Endothelial cell of umbilical vein (primary cell): ENCODE data around the gene OR5K2. TPM values are rescaled to one million over a fixed set of nuclear protein-coding genes. Genes with fewer than 3 reads are reported as not detected.

Experiments used
- BruUV-seq: library from RNA; stranded (reverse); fragments of 400-500 nt; replicated peaks from 2 replicates; lab custom pipeline; 2021; lab: Mats Ljungman, UMichigan
- CTCF ChIA-PET: fragments of 300-600, 350-600 bp; sonication (Branson Sonifier 250); formaldehyde crosslinking; loops from one replicate; lab custom pipeline; 2021; ENCODE audit warnings: antibody characterized with exemption, inconsistent platforms; lab: Charles Lee
- POLR2A ChIA-PET: fragments of 300-600, 350-600 bp; sonication (Branson Sonifier 250); formaldehyde crosslinking; loops from one replicate; lab custom pipeline; 2021; ENCODE audit warnings: antibody characterized with exemption, inconsistent platforms; lab: Charles Lee
- DNase-seq: peaks from one replicate; pipeline ENCODE4 v3.0.0-alpha.2; 2011; ENCODE audit warnings: low read depth, low spot score
- FAIRE-seq: peaks from 2 replicates; lab custom pipeline; 2011; peaks lifted over from hg19 to GRCh38; lab: Jason Lieb, UNC
- H2AFZ ChIP-seq: 2 replicates; pipeline ENCODE4 v1.6.0; 2012; ENCODE audit warnings: low read depth, low read length, control low read depth, inconsistent platforms
- H3K27ac ChIP-seq: 2 replicates; pipeline ENCODE4 v1.5.1; 2011; ENCODE audit warnings: low read depth, mild to moderate bottlenecking, control low read depth, low read length, moderate library complexity; ENCODE audit not compliant: insufficient read depth
- H3K27me3 ChIP-seq, 2 experiments: 2 replicates each; pipeline versions ENCODE4 v1.6.0 to v1.6.1; 2011; ENCODE audit warnings: low read length in 2 of 2, mixed read lengths in 1 of 2; ENCODE audit not compliant: control insufficient read depth in 2 of 2, insufficient read depth in 2 of 2
- H3K36me3 ChIP-seq, 2 experiments: 2 replicates in 1 of 2; 3 replicates in 1 of 2; pipeline ENCODE4 v1.5.1; 2011; ENCODE audit warnings: low read length in 2 of 2, mild to moderate bottlenecking in 1 of 2, moderate library complexity in 1 of 2; ENCODE audit not compliant: control insufficient read depth in 2 of 2, insufficient read depth in 2 of 2; ENCODE audit errors: extremely low read depth in 1 of 2
- H3K4me1 ChIP-seq: 3 replicates; pipeline ENCODE4 v1.5.1; 2011; ENCODE audit warnings: mild to moderate bottlenecking, low read length; ENCODE audit not compliant: control insufficient read depth, insufficient read depth; ENCODE audit errors: extremely low read depth
- H3K4me2 ChIP-seq: 2 replicates; pipeline ENCODE4 v1.6.1; 2011; ENCODE audit warnings: low read length, control low read depth, mixed read lengths; ENCODE audit not compliant: insufficient read depth
- H3K4me3 ChIP-seq, 3 experiments: fragments of 200-600 bp in 1 of 3; sonication (generic), shearing (Covaris generic) in 1 of 3; replicated peaks in 1 of 3; 2 replicates each; pipeline ENCODE4 v1.5.1; 2011 to 2016; ENCODE audit warnings: control low read depth in 3 of 3, low read length in 3 of 3, mild to moderate bottlenecking in 2 of 3, inconsistent platforms in 1 of 3, low read depth in 1 of 3, moderate library complexity in 1 of 3; ENCODE audit not compliant: insufficient read depth in 1 of 3
- H3K79me2 ChIP-seq: 2 replicates; pipeline ENCODE4 v1.6.0; 2012; ENCODE audit warnings: low read length, inconsistent platforms; ENCODE audit not compliant: control insufficient read depth, insufficient read depth
- H3K9ac ChIP-seq: replicated peaks from 2 replicates; pipeline ENCODE3; 2011; ENCODE audit warnings: low read length, control low read depth; ENCODE audit not compliant: insufficient read depth; ENCODE audit errors: extremely low read depth
- H3K9me1 ChIP-seq: replicated peaks from 3 replicates; pipeline ENCODE4 v1.6.0; 2011; ENCODE audit warnings: mild to moderate bottlenecking, low read length; ENCODE audit not compliant: control insufficient read depth, insufficient read depth; ENCODE audit errors: extremely low read depth
- H3K9me3 ChIP-seq: replicated peaks from 2 replicates; pipeline ENCODE4 v1.5.1; 2012; ENCODE audit warnings: low read length, inconsistent platforms; ENCODE audit not compliant: control insufficient read depth, insufficient read depth
- H4K20me1 ChIP-seq: replicated peaks from 2 replicates; pipeline ENCODE3; 2011; ENCODE audit warnings: mild to moderate bottlenecking, low read length; ENCODE audit not compliant: control insufficient read depth, insufficient read depth; ENCODE audit errors: extremely low read depth
- EZH2 ChIP-seq: IDR thresholded peaks from 2 replicates; pipeline ENCODE4 v1.6.1; 2012; ENCODE audit warnings: borderline replicate concordance, low read depth, mild to moderate bottlenecking, moderate library complexity, low read length, inconsistent platforms; ENCODE audit not compliant: severe bottlenecking
- FOS ChIP-seq: IDR thresholded peaks from 2 replicates; pipeline ENCODE4 v1.6.1; 2011; ENCODE audit warnings: mild to moderate bottlenecking, low read length, moderate library complexity, borderline replicate concordance; ENCODE audit not compliant: insufficient read depth
- GATA2 ChIP-seq: IDR thresholded peaks from 2 replicates; pipeline ENCODE4 v1.7.0; 2011; ENCODE audit warnings: low read depth, mild to moderate bottlenecking, moderate library complexity, mixed read lengths, low read length; ENCODE audit not compliant: insufficient read length, insufficient read depth
- JUN ChIP-seq: IDR thresholded peaks from 2 replicates; pipeline ENCODE4 v1.6.1; 2011; ENCODE audit warnings: borderline replicate concordance, low read depth; ENCODE audit not compliant: insufficient read length, insufficient read depth
- MYC ChIP-seq: IDR thresholded peaks from one replicate; pipeline ENCODE4 v1.6.1; 2011; ENCODE audit warnings: mild to moderate bottlenecking, low read depth, low read length
- POLR2A ChIP-seq: IDR thresholded peaks from 2 replicates; pipeline ENCODE4 v1.6.1; 2012; ENCODE audit warnings: low read depth, mild to moderate bottlenecking, control low read depth, low read length
- POLR2AphosphoS5 ChIP-seq: IDR thresholded peaks from 2 replicates; pipeline ENCODE4 v1.6.1; 2012; ENCODE audit warnings: low read depth, mild to moderate bottlenecking, control low read depth, low read length, moderate library complexity; ENCODE audit not compliant: insufficient read depth
- dilution Hi-C: fragments of 300-500 bp; cut with MboI; formaldehyde crosslinking; loops from one replicate; pipeline ENCODE4 v1.15.0; 2019; ENCODE audit warnings: low sequenced_read_pairs; ENCODE audit not compliant: extremely low pct_ligation_motif_present
- intact Hi-C: fragments of 100-400 bp; cut with micrococcal nuclease; formaldehyde crosslinking; loops from one replicate; pipeline ENCODE4 v1.10.0; 2022
- polyA plus RNA-seq, 4 experiments: library from polyadenylated mRNA; depleted of rRNA in 3 of 4; stranded (reverse) in 3 of 4; unstranded in 1 of 4; fragments of >200 nt; gene quantifications; 2 replicates each; pipeline versions ENCODE4 v1.2.1 to v1.2.3, GENCODE V29; 2011 to 2012; ENCODE audit warnings: missing spikeins in 1 of 4
- total RNA-seq: library from RNA; stranded (reverse); gene quantifications from 2 replicates; pipeline ENCODE4 v1.2.3, GENCODE V29; 2021
- TF ChIP-seq, protein P1 (sequence below), 2 donors: IDR thresholded peaks; 1 replicate in 1 of 2; 2 replicates in 1 of 2; pipeline ENCODE4 v1.5.1; 2011; ENCODE audit warnings: low read length in 2 of 2, mild to moderate bottlenecking in 2 of 2, moderate library complexity in 2 of 2, control low read depth in 1 of 2, inconsistent platforms in 1 of 2, low read depth in 1 of 2; ENCODE audit not compliant: insufficient read depth in 1 of 2; ENCODE audit errors: extremely low read depth in 1 of 2
- TF ChIP-seq, protein P2 (sequence below): IDR thresholded peaks from 2 replicates; pipeline ENCODE4 v1.6.1; 2011; ENCODE audit not compliant: insufficient read depth, insufficient read length

The OR5K2 gene
- total and polyA plus RNA-seq, 2 donors (not counting 3 experiments of a cell fraction or from before 2014, with no cell fraction given) = not detected

DNA sequence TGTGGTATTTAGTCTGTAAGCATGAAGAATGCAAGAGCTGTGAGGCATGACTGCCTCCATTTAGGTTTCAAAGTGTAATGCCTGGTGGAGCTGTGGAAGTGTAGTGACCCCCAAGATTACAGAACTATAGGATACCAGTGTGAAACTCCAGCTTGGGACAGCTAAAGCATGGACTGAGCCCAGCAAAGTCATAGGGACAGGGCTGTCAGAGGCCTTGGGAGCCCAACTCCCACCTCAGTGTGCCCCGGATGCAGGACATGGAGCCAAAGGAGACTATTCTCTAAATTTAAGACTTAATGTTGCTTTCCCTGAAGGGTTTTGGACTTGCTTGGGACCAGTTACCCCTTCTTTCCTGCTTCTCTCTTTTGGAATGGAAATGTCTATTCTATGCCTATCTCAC, 45.1 kb downstream of the OR5K2 start:
- Histone ChIP-seq H3K27me3 (peaks cover 10 to 19% of the 10 kb centered on the region in 2 experiments), H3K27ac (no peak overlapping the region), H3K9me3 (no peaks in the 10 kb centered on the region), H3K9ac (no peak overlapping the region), H3K4me1 (no peaks in the 10 kb centered on the region), H2AFZ (no peak overlapping the region), H3K79me2 (no peaks in the 10 kb centered on the region), H3K36me3 (no peaks in the 10 kb centered on the region), H3K4me2 (no peak overlapping the region), H4K20me1 (no peaks in the 10 kb centered on the region), H3K4me3 (no peak overlapping the region), H3K9me1 (no peaks in the 10 kb centered on the region)
- POLR2A ChIA-PET = no interaction called here
- FAIRE-seq (no peak), DNase-seq (no peak)
- BruUV-seq = no TSS peak
- CTCF ChIA-PET = no interaction called here
- dilution Hi-C loops (no loop called here), intact Hi-C loops (no loop called here)
- TF ChIP-seq JUN = no peak
- TF ChIP-seq FOS = no peak
- TF ChIP-seq, protein P1, sequence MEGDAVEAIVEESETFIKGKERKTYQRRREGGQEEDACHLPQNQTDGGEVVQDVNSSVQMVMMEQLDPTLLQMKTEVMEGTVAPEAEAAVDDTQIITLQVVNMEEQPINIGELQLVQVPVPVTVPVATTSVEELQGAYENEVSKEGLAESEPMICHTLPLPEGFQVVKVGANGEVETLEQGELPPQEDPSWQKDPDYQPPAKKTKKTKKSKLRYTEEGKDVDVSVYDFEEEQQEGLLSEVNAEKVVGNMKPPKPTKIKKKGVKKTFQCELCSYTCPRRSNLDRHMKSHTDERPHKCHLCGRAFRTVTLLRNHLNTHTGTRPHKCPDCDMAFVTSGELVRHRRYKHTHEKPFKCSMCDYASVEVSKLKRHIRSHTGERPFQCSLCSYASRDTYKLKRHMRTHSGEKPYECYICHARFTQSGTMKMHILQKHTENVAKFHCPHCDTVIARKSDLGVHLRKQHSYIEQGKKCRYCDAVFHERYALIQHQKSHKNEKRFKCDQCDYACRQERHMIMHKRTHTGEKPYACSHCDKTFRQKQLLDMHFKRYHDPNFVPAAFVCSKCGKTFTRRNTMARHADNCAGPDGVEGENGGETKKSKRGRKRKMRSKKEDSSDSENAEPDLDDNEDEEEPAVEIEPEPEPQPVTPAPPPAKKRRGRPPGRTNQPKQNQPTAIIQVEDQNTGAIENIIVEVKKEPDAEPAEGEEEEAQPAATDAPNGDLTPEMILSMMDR (IDR thresholded peaks at IDR 0.05; ENCODE audit: extremely low read depth in 1 of 2, insufficient read depth in 1 of 2, low read depth in 1 of 2, low read length in 2 of 2) = no peak
- no peak for TF ChIP-seq POLR2A
- TF ChIP-seq MYC = no peak
- TF ChIP-seq, protein P2, sequence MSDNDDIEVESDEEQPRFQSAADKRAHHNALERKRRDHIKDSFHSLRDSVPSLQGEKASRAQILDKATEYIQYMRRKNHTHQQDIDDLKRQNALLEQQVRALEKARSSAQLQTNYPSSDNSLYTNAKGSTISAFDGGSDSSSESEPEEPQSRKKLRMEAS = no peak
- TF ChIP-seq EZH2 = no peak
- no peak for TF ChIP-seq GATA2
- no peak for TF ChIP-seq POLR2AphosphoS5
